ES-I3 (cell line): ENCODE data around the gene FOSB.
A peak's percentile ranks its signal among the peaks of the same experiment; 100 is the strongest.

Experiments used
- H3K36me3 ChIP-seq: 2 replicates; pipeline ENCODE4 v1.6.1; 2013; ENCODE audit warnings: mild to moderate bottlenecking, low read length, control low read depth, moderate library complexity; ENCODE audit not compliant: insufficient read depth
- H3K4me1 ChIP-seq: 2 replicates; pipeline ENCODE4 v1.6.1; 2013; ENCODE audit warnings: mild to moderate bottlenecking, control low read depth, low read length; ENCODE audit not compliant: insufficient read depth
- H3K9ac ChIP-seq: 2 replicates; pipeline ENCODE4 v1.6.1; 2013; ENCODE audit warnings: low read depth, mild to moderate bottlenecking, low read length, moderate library complexity
- H3K9me3 ChIP-seq: 2 replicates; pipeline ENCODE4 v1.6.1; 2013; ENCODE audit warnings: mild to moderate bottlenecking, low read length, moderate library complexity; ENCODE audit not compliant: control insufficient read depth, insufficient read depth

FOSB gene

DNA sequence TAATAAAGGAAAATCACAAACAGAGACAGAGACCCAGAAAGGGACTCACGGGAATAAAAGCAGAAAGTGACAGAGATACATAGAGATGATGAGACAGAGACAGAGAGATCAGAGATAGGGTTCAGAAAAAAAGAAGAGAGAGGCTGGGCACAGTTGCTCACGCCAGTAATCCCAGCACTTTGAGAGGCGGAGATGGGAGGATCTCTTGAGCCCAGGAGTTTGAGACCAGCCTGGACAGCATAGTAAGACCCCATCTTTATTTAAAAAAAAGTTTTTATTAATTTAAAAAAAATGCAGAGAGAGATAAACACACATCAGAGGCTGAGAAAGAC lies 19.4 kb upstream of the FOSB start:
- no peak overlapping the region for H3K9ac ChIP-seq
- peaks cover 4% of the 10 kb centered on the region; the same call in 1 of the 2 replicates for H3K4me1 ChIP-seq
- H3K36me3 ChIP-seq: no peaks in the 10 kb centered on the region
- H3K9me3 ChIP-seq: no peaks in the 10 kb centered on the region

DNA sequence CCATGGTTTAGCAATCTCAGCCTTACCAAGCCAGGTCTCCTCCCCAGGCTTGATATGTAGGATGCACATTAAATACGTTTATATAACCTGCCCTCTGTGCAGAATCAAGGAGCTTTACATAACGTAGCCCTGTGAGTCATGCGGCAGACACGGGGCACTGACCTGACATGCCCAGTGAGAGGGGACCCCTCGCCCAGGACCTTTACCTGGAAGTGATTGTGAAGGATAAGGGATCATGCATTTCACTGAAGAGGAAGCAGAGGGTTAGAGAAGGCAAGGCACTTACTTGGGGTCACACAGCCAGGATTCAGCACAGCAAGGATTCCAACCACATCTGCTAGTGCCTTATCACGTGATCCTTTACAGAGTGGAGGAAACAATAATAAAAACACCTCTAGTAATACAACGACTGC lies 18.9 kb upstream of the FOSB start:
- no peaks in the 10 kb centered on the region for H3K9me3 ChIP-seq
- no peak overlapping the region for H3K9ac ChIP-seq
- peaks cover 4% of the 10 kb centered on the region; the same call in 1 of the 2 replicates for H3K4me1 ChIP-seq
- no peaks in the 10 kb centered on the region for H3K36me3 ChIP-seq

DNA sequence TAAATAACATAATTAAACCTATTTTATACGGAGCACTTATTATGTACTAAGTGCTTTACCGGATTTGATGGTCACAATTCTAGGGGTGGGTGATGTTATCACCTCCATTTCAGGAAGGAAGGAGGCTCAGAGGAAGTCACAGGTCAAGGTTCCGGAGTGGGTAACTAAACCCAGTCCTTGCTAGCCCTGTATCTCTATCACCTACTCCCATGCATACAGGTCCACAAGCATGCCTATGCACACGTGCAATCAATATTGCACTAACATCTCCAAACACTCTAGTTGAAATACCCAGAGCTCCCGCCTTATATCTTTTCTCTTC lies 17.8 kb upstream of the FOSB start:
- H3K4me1 ChIP-seq: no peaks in the 10 kb centered on the region; the same call in 1 of the 2 replicates
- peak overlapping the region; percentile 77; the same call in 1 of the 2 replicates for H3K9ac ChIP-seq
- no peaks in the 10 kb centered on the region for H3K36me3 ChIP-seq
- no peaks in the 10 kb centered on the region for H3K9me3 ChIP-seq

DNA sequence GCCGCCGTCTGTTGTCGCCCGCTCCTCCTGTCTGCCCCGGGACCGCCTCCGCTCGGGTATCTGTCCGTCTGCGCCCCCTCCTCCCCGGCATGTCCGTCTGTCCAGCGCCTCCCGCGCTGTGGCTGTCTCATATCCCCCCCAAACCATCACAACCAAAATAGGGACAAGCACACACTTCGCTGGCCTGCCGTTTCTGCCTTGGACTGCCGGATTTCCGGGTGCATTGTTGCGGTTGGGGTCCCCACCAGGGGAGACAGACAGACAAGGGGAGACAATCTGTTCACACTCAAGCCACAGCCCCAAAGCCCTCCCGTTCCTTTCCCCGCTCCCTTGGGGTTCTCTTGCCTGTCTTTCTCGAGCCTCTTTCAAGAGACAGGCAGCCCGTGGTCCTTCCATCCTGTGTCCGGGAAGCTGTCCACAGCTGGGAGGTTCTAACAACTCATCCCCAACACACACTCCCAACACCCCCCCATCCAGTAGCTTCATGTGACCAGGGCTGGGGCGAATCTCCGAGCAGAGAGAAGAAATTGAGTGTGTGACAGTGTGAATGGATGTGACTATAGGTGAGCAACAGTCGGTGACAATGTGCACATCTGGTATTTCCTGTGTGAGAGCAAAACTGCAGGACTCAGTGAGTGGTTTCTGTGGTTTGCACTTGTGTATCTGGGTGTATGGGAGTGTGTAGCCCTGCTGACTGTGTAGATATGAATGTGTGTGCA lies 16.5 kb upstream of the FOSB start:
- H3K4me1 ChIP-seq: peaks cover 5% of the 10 kb centered on the region; the same call in 1 of the 2 replicates
- no peaks in the 10 kb centered on the region for H3K9me3 ChIP-seq
- H3K36me3 ChIP-seq: no peaks in the 10 kb centered on the region
- peak overlapping the region; percentile 77 for H3K9ac ChIP-seq

DNA sequence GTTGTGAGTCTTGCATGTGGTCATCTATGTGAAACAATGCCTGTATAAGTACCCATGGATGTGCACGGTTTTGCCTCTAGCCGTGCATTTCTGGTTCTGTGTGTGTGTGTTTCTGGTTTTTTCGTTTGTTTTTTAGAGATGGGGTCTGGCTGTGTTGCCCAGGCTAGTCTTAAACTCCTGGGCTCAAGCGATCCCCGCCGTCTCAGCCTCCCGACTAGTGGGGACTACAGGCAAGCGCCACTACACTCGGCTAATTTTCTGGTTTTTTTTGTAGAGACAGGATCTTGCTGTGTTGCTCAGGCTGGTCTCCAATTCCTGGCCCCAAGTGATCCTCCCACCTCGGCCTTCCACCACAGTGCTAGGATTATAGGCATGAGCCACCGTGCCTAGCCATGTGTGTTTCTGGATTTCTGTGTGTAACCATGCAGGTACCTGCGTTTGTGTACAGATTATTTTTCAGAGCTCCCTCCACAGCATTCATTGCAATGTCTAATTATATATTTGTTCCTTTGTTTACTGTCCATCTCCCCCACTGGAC lies 15.9 kb upstream of the FOSB start:
- no peak overlapping the region for H3K9ac ChIP-seq
- H3K9me3 ChIP-seq: no peaks in the 10 kb centered on the region
- peaks cover 5% of the 10 kb centered on the region; the same call in 1 of the 2 replicates for H3K4me1 ChIP-seq
- no peaks in the 10 kb centered on the region for H3K36me3 ChIP-seq

DNA sequence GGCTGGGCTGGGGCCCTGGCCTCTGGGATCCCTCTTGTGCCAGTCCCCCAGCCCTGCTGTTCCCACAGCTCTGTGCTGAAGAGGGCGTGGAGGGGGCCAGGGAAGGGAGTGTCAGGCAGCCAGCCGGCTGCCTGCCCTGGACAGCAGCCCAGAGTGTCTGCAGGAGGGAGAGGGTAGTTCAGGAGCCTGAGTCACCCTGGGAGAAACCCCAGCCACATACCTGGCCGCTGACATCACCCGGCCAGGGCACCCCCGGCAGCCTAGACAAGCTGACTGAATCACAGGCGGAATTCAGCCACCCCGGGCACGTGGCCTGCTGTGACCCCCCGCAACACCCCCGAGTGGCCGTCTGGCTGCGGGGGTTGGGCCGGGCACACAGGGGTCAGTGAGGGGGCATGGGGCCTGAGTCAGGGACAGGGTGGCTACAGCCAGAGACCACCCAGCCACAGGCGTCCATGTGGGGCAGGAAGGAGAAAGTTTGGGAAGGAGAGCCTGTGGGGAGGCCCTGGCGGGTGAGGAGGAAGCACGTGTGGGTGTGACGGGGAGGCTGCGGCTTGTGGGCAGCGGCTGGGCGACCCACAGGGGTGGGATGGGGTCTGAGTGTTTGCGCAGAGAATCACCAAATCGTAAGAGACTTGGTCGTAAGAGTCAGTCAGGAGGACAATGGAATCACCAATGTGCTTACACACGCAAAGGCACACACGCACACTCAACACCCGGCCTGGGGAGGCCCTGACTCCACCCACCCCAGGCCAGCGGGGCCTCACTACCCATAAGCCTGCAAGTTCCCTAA lies 11.9 kb upstream of the FOSB start:
- H3K9ac ChIP-seq: peak overlapping the region; percentile 35

DNA sequence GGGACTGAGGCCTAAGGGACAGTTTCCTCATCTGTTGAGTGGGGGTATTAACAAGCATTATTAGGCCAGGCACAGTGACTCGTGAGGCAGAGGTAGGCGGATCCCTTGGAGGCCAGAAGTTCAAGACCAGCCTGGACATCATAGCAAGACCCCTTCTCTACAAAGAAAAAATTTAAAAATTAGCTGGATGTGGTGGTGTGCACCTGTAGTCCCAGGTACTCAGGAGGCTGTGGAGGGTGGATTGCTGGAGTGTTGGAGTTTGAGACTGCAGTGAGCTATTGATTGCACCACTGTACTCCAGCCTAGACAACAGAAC lies 11.3 kb upstream of the FOSB start:
- no peaks in the 10 kb centered on the region for H3K36me3 ChIP-seq
- H3K4me1 ChIP-seq: peaks cover 5% of the 10 kb centered on the region; the same call in 1 of the 2 replicates
- no peak overlapping the region for H3K9ac ChIP-seq
- no peaks in the 10 kb centered on the region for H3K9me3 ChIP-seq

More for the DNA sequence above, 11.9 kb upstream of the FOSB start:
- Histone ChIP-seq H3K9me3 (no peaks in the 10 kb centered on the region), H3K36me3 (no peaks in the 10 kb centered on the region), H3K4me1 (peaks cover 5% of the 10 kb centered on the region; the same call in 1 of the 2 replicates)

DNA sequence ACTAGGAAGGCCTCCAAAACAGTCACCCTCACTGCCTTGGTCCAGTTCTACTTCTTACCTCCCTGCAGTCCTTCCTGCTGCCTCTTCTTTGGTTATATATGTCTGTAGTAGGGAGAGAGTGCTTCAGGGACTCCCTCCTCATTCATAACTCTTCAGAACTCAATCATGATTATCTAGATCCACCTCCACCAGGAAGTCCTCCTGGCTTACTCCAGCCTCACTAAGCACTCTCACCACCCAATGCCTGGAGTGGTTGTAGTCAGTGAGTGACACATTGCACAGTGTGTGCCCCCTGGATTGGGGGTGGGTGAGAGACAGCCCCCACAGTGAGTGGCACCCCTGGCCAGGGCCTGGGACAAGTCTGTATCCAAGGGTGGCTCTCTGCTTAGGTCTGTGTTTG lies 10.0 kb upstream of the FOSB start:
- H3K9ac ChIP-seq: no peak overlapping the region
- no peaks in the 10 kb centered on the region for H3K36me3 ChIP-seq
- H3K4me1 ChIP-seq: peaks cover 5% of the 10 kb centered on the region; the same call in 1 of the 2 replicates
- H3K9me3 ChIP-seq: no peaks in the 10 kb centered on the region

DNA sequence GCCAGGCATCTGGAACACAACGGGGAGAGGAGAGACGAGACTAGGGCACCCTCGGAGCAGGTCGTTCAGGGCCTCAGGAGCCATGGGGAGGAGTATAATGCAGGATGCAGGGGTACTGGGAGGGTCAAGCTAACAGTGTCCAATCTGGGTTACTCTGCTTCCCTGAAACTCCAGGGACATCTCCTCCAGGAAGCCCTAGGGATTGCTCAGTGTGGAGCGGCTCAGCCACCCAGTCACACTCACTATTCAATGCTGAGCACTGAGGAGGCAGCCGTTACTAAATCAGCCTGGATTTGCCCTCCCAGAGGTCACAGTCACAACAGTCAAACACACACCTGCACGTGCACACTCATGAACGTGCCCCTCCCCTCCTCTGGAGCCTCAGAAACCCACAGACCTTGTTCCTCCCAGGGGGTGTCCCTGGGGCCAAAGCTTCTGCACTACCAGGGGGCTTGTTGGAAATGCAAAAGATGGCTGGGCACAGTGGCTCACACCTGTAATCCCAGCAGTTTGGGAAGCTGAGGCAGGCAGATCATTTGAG lies 6.9 kb upstream of the FOSB start:
- no peaks in the 10 kb centered on the region for H3K9me3 ChIP-seq
- no peak overlapping the region for H3K9ac ChIP-seq
- peaks cover 6% of the 10 kb centered on the region; the same call in 1 of the 2 replicates for H3K4me1 ChIP-seq
- no peaks in the 10 kb centered on the region for H3K36me3 ChIP-seq

DNA sequence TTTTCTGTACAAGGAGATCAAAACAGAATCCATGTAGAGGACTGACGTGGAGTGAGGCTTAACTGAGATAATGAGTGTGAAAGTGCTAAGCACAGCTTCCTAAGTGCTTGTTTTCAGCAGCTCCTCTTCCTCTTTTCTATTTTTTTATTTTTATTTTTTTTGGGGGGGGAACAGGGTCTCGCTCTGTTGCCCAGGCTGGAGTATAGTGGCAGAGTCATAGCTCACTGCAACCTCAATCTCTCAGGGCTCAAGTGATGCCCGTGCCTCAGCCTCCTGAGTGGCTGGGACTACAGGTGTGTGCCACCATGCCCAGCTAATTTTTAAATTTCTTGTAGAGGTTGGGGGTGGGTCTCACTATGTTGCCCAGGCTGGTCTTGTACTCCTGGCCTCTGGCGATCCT lies 5.6 kb upstream of the FOSB start:
- Histone ChIP-seq H3K4me1 (peaks cover 6% of the 10 kb centered on the region; the same call in 1 of the 2 replicates), H3K9me3 (no peaks in the 10 kb centered on the region), H3K9ac (no peak overlapping the region), H3K36me3 (no peaks in the 10 kb centered on the region)

DNA sequence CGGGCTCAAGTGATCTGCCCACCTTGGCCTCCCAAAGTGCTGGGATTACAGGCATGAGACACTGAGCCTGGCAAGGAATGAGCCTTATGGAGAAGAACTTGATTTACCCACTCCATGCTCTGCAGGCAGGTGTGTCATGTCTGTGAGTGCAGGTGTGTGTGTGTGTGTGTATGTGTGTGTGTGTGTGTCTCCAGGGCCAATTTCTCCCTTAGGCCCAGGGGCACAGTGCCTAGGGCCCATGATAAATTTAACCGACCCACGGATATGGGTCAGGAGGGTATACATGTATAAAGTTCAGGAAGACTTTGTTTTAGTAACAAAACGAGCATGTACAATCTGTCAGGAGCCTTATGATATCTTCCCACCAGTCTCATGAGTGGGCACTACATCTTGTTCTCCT lies 4.6 kb upstream of the FOSB start:
- H3K9me3 ChIP-seq: no peaks in the 10 kb centered on the region
- peaks cover 6% of the 10 kb centered on the region; the same call in 1 of the 2 replicates for H3K4me1 ChIP-seq
- H3K9ac ChIP-seq: no peak overlapping the region
- H3K36me3 ChIP-seq: no peaks in the 10 kb centered on the region

DNA sequence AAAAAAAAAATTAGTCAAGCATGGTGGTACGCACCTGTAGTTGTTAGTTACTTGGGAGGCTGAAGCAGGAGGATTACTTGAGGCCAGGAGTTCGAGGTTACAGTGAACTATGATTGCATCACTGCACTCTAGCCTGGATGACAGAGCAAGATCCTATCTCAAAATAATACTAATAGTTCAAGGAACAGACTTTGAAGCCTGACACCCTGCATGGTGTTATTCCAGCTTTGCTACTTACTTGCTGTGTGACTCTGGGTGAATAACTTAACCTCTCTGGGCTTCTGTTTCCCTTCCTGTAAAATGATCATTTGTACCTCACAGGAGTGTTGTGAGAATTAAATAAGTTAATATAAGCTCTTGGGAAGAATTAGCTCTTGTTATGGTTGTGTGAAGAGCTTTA lies 3.5 kb upstream of the FOSB start:
- no peak overlapping the region for H3K9ac ChIP-seq
- peaks cover 6% of the 10 kb centered on the region; the same call in 1 of the 2 replicates for H3K4me1 ChIP-seq
- no peaks in the 10 kb centered on the region for H3K36me3 ChIP-seq
- no peaks in the 10 kb centered on the region for H3K9me3 ChIP-seq

DNA sequence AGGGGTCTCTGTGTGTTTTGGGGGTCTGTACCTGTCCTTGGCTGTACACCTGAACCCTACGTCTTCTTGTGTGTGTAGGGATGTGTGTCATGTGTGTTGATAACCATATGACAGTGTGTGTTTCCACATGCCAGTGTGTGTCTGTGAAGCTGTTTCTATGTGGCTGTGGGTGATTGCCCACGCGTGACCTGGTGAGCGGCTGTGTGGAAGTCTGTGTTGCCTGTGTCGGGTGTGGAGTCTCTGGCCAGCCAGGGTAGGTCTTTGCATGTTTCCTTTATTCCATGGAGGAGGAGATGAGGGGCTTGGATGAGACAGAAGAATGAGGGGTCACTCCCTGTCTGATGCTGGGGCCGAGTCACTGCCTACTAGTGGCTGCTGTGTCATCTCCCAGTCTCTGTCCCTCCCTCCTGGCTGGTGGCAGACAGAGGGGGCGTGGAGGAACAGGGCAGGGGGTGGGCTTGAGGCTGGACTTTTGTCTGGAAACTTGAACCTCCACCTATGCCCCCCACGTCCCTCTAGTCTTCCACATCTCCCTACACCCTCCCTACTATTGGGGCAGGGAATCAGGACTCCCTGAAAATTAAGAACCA lies 2.8 kb upstream of the FOSB start:
- H3K4me1 ChIP-seq: peaks cover 6% of the 10 kb centered on the region; the same call in 1 of the 2 replicates
- H3K36me3 ChIP-seq: no peaks in the 10 kb centered on the region
- H3K9ac ChIP-seq: no peak overlapping the region
- H3K9me3 ChIP-seq: no peaks in the 10 kb centered on the region

DNA sequence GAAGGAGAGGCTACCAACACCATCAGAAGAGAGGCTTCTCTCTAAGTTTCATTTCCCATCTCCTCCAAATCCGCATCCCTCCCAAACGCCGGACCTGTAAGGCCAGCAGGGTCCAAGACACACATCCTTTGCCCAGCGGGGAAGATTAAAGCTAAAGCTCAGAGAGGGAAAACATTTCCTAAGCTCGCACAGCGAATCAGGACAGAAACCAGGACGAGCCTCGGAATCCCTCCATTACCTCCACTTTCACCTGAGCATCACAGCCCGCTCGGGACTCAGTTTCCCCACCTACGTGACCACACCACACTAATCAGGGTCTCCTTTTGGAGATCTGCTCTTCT lies 711 bp upstream of the FOSB start:
- Histone ChIP-seq H3K36me3 (no peaks in the 10 kb centered on the region), H3K4me1 (peaks cover 12% of the 10 kb centered on the region; the same call in 1 of the 2 replicates), H3K9ac (peak overlapping the region; percentile 79), H3K9me3 (no peaks in the 10 kb centered on the region)
